ENCODE data around the gene KCNK13. TPM values are rescaled to one million over a fixed set of nuclear protein-coding genes. Genes with fewer than 3 reads are reported as not detected.

KCNK13 gene
- polyA plus RNA-seq, 1 donor (not counting 4 experiments of a cell fraction or from before 2014, with no cell fraction given) = 0.03 TPM

GRCh38 chr14:90060312-90060964 lies 1.4 kb upstream of the KCNK13 start:
- no peaks in the 10 kb centered on the region for H3K9me3 ChIP-seq (ENCODE audit: control insufficient read depth, low read depth, low read length)
- peaks cover 7% of the 10 kb centered on the region for H3K4me1 ChIP-seq (ENCODE audit: control insufficient read depth, extremely low read depth, insufficient read depth, low read length)
- no peak for FAIRE-seq
- H3K9ac ChIP-seq (ENCODE audit: control insufficient read depth, extremely low read depth, insufficient read depth, low read length) = no peak overlapping the region
- peak overlapping the region; percentile 36 to 58 (median 42) for H3K4me3 ChIP-seq (ENCODE audit: control insufficient read depth in 2 of 3, extremely low read depth in 1 of 3, insufficient read depth in 2 of 3, low read depth in 1 of 3, low read length in 3 of 3)
- no peaks in the 10 kb centered on the region for H4K20me1 ChIP-seq (ENCODE audit: control insufficient read depth, extremely low read depth, insufficient read depth, low read length)
- dilution Hi-C loops (cut with MboI; ENCODE audit: extremely low pct_ligation_motif_present, low sequenced_read_pairs) = no loop called here
- H3K9me1 ChIP-seq (ENCODE audit: control insufficient read depth, extremely low read depth, insufficient read depth, low read length) = no peaks in the 10 kb centered on the region
- H3K27ac ChIP-seq (ENCODE audit: control insufficient read depth, insufficient read depth, low read length) = no peak overlapping the region
- no peak for DNase-seq (ENCODE audit: low read depth, low spot score)
- peak overlapping the region; percentile 53 for H2AFZ ChIP-seq (ENCODE audit: control insufficient read depth, low read length)
- TF ChIP-seq EZH2 (IDR thresholded peaks at IDR 0.05; ENCODE audit: low read length) = no peak
- peak in 2 of 3 experiments; percentile 61 for TF ChIP-seq CTCF (optimal IDR thresholded peaks at IDR 0.05 in 1 of 3, IDR thresholded peaks at IDR 0.05 in 1 of 3, conservative IDR thresholded peaks at IDR 0.05 in 1 of 3; ENCODE audit: extremely low read depth in 1 of 3, insufficient read depth in 2 of 3, low read length in 3 of 3)
- H3K27me3 ChIP-seq (ENCODE audit: control insufficient read depth, extremely low read depth, insufficient read depth, low read length) = peaks cover 53% of the 10 kb centered on the region
- H3K4me2 ChIP-seq (ENCODE audit: control insufficient read depth, extremely low read depth, insufficient read depth, low read depth, low read length) = peak overlapping the region; percentile 70
- no peaks in the 10 kb centered on the region for H3K36me3 ChIP-seq (ENCODE audit: control insufficient read depth in 2 of 2, extremely low read depth in 1 of 2, insufficient read depth in 2 of 2, low read length in 2 of 2)
- no peaks in the 10 kb centered on the region for H3K79me2 ChIP-seq (ENCODE audit: control insufficient read depth, insufficient read depth, low read length)

- no peak overlapping the region for H2AFZ ChIP-seq (ENCODE audit: control insufficient read depth, low read length)
Observed at GRCh38 chr14:90060965-90061684, 669 bp upstream of the KCNK13 start.

More at GRCh38 chr14:90060965-90061684, 669 bp upstream of the KCNK13 start:
- Histone ChIP-seq H3K36me3 (ENCODE audit: control insufficient read depth in 2 of 2, extremely low read depth in 1 of 2, insufficient read depth in 2 of 2, low read length in 2 of 2) (no peaks in the 10 kb centered on the region), H3K4me1 (ENCODE audit: control insufficient read depth, extremely low read depth, insufficient read depth, low read length) (peaks cover 7% of the 10 kb centered on the region), H3K9me3 (ENCODE audit: control insufficient read depth, low read depth, low read length) (no peaks in the 10 kb centered on the region), H3K27ac (ENCODE audit: control insufficient read depth, insufficient read depth, low read length) (no peak overlapping the region), H3K4me3 (ENCODE audit: control insufficient read depth in 2 of 3, extremely low read depth in 1 of 3, insufficient read depth in 2 of 3, low read depth in 1 of 3, low read length in 3 of 3) (peak overlapping the region; percentile 36 to 58 (median 42)), H3K9ac (ENCODE audit: control insufficient read depth, extremely low read depth, insufficient read depth, low read length) (no peak overlapping the region), H4K20me1 (ENCODE audit: control insufficient read depth, extremely low read depth, insufficient read depth, low read length) (no peaks in the 10 kb centered on the region), H3K9me1 (ENCODE audit: control insufficient read depth, extremely low read depth, insufficient read depth, low read length) (no peaks in the 10 kb centered on the region), H3K27me3 (ENCODE audit: control insufficient read depth, extremely low read depth, insufficient read depth, low read length) (peaks cover 55% of the 10 kb centered on the region), H3K4me2 (ENCODE audit: control insufficient read depth, extremely low read depth, insufficient read depth, low read depth, low read length) (peak overlapping the region; percentile 70), H3K79me2 (ENCODE audit: control insufficient read depth, insufficient read depth, low read length) (no peaks in the 10 kb centered on the region)
- peak; percentile 96 for TF ChIP-seq EZH2 (IDR thresholded peaks at IDR 0.05; ENCODE audit: low read length)
- TF ChIP-seq CTCF (optimal IDR thresholded peaks at IDR 0.05 in 1 of 3, IDR thresholded peaks at IDR 0.05 in 1 of 3, conservative IDR thresholded peaks at IDR 0.05 in 1 of 3; ENCODE audit: extremely low read depth in 1 of 3, insufficient read depth in 2 of 3, low read length in 3 of 3) = no peak
- no peak for FAIRE-seq
- dilution Hi-C loops (cut with MboI; ENCODE audit: extremely low pct_ligation_motif_present, low sequenced_read_pairs) = no loop called here
- no peak for DNase-seq (ENCODE audit: low read depth, low spot score)
